Astrocyte (in vitro differentiated cells and primary cell): ENCODE measurements around the gene TP53AIP1. TPM values are rescaled to one million over a fixed set of nuclear protein-coding genes. Genes with fewer than 3 reads are reported as not detected.

Experiments used
- DNase-seq: peaks from one replicate; pipeline ENCODE4 v3.0.0-alpha.2; 2010; ENCODE audit warnings: low read depth
- FAIRE-seq: peaks from 2 replicates; lab custom pipeline; 2011; peaks lifted over from hg19 to GRCh38; lab: Jason Lieb, UNC
- H2AFZ ChIP-seq: 2 replicates; pipeline ENCODE4 v1.6.0; 2012; ENCODE audit warnings: low read depth, low read length, inconsistent platforms
- H3K27ac ChIP-seq: 2 replicates; pipeline ENCODE4 v1.5.1; 2011; ENCODE audit warnings: low read depth, low read length, inconsistent platforms
- H3K27me3 ChIP-seq: 2 replicates; pipeline ENCODE4 v1.6.0; 2011; ENCODE audit warnings: low read length, inconsistent platforms; ENCODE audit not compliant: insufficient read depth
- H3K36me3 ChIP-seq: 2 replicates; pipeline ENCODE4 v1.5.1; 2011; ENCODE audit warnings: low read length, inconsistent platforms; ENCODE audit not compliant: insufficient read depth
- H3K4me1 ChIP-seq: 2 replicates; pipeline ENCODE4 v1.5.1; 2011; ENCODE audit warnings: low read length, inconsistent platforms; ENCODE audit not compliant: insufficient read depth
- H3K4me2 ChIP-seq: 2 replicates; pipeline ENCODE4 v1.6.0; 2012; ENCODE audit warnings: low read length, inconsistent platforms
- H3K4me3 ChIP-seq: 2 replicates; pipeline ENCODE4 v1.5.1; 2011; ENCODE audit warnings: low read depth, mild to moderate bottlenecking, low read length, inconsistent platforms; ENCODE audit not compliant: insufficient read depth
- H3K79me2 ChIP-seq: 2 replicates; pipeline ENCODE4 v1.6.0; 2012; ENCODE audit warnings: mild to moderate bottlenecking, low read length, inconsistent platforms; ENCODE audit not compliant: insufficient read depth
- H3K9ac ChIP-seq: 2 replicates; pipeline ENCODE4 v1.6.0; 2012; ENCODE audit warnings: mild to moderate bottlenecking, low read length, inconsistent platforms
- H3K9me3 ChIP-seq: 2 replicates; pipeline ENCODE4 v1.5.1; 2012; ENCODE audit warnings: low read depth, mild to moderate bottlenecking, low read length, inconsistent platforms; ENCODE audit not compliant: insufficient read depth
- H4K20me1 ChIP-seq: 2 replicates; pipeline ENCODE4 v1.6.0; 2012; ENCODE audit warnings: low read length, inconsistent platforms; ENCODE audit not compliant: insufficient read depth
- H3K27ac Mint-ChIP-seq: one replicate; pipeline ENCODE4 v1.8.0; 2021; ENCODE audit warnings: mild to moderate bottlenecking, mixed read lengths; ENCODE audit not compliant: unreplicated experiment
- H3K27me3 Mint-ChIP-seq: one replicate; pipeline ENCODE4 v1.8.0; 2021; ENCODE audit warnings: low read depth, mixed read lengths; ENCODE audit not compliant: unreplicated experiment
- H3K36me3 Mint-ChIP-seq: one replicate; pipeline ENCODE4 v1.8.0; 2021; ENCODE audit warnings: low read depth, mixed read lengths; ENCODE audit not compliant: unreplicated experiment
- H3K4me1 Mint-ChIP-seq: one replicate; pipeline ENCODE4 v1.8.0; 2021; ENCODE audit warnings: low read depth, mixed read lengths; ENCODE audit not compliant: unreplicated experiment
- H3K4me3 Mint-ChIP-seq: one replicate; pipeline ENCODE4 v1.8.0; 2021; ENCODE audit warnings: mild to moderate bottlenecking, moderate library complexity, mixed read lengths; ENCODE audit not compliant: unreplicated experiment
- H3K9me3 Mint-ChIP-seq: one replicate; pipeline ENCODE4 v1.8.0; 2021; ENCODE audit warnings: mild to moderate bottlenecking, mixed read lengths; ENCODE audit not compliant: unreplicated experiment
- CTCF ChIP-seq: IDR thresholded peaks from 2 replicates; pipeline ENCODE4 v1.5.1; 2011; ENCODE audit warnings: low read depth, mild to moderate bottlenecking, inconsistent platforms, low read length, moderate library complexity; ENCODE audit not compliant: insufficient read depth
- EZH2 ChIP-seq: IDR thresholded peaks from 2 replicates; pipeline ENCODE4 v1.6.1; 2012; ENCODE audit warnings: mild to moderate bottlenecking, low read length, inconsistent platforms; ENCODE audit not compliant: insufficient read depth
- total RNA-seq: library from RNA; stranded (reverse); gene quantifications from 2 replicates; pipeline ENCODE4 v1.2.1, GENCODE V29; 2021

TP53AIP1 gene
- total RNA-seq, 1 donor from 2014 or later, result 0.20 TPM

- no peaks in the 10 kb centered on the region for H3K36me3 ChIP-seq
- peak within 1 kb of the TSS; percentile 83 for H2AFZ ChIP-seq
- peaks cover 33% of the 10 kb centered on the region for H3K27me3 ChIP-seq
- H3K4me1 ChIP-seq, result peaks cover 8% of the 10 kb centered on the region
- H3K4me3 Mint-ChIP-seq, result peak within 1 kb of the TSS; percentile 84
- H3K36me3 Mint-ChIP-seq, result no peaks in the 10 kb centered on the region
- H4K20me1 ChIP-seq, result no peaks in the 10 kb centered on the region
- H3K27ac ChIP-seq, result no peak within 1 kb of the TSS
- peaks cover 8% of the 10 kb centered on the region for H3K4me1 Mint-ChIP-seq
- H3K9ac ChIP-seq, result peak within 1 kb of the TSS; percentile 55
- H3K79me2 ChIP-seq, result no peaks in the 10 kb centered on the region
- H3K4me2 ChIP-seq, result peak within 1 kb of the TSS; percentile 92
- H3K27ac Mint-ChIP-seq, result peak within 1 kb of the TSS; percentile 31
- TF ChIP-seq CTCF, result no peak
- no peak for TF ChIP-seq EZH2
- H3K9me3 ChIP-seq, result no peaks in the 10 kb centered on the region
- no peaks in the 10 kb centered on the region for H3K9me3 Mint-ChIP-seq
- peaks cover 43% of the 10 kb centered on the region for H3K27me3 Mint-ChIP-seq
- FAIRE-seq, result no peak
- no peak for DNase-seq
- H3K4me3 ChIP-seq, result peak within 1 kb of the TSS; percentile 58
Measured at GRCh38 chr11:128890543-128891368, 51.9 kb downstream of the TP53AIP1 start, which contains the start of gene KCNJ5. Gene KCNJ5 (plus strand): TSS chr11:128891356. CDS start chr11:128911274, 19,918 bp downstream.

- Histone ChIP-seq H3K9me3 (no peaks in the 10 kb centered on the region), H3K4me2 (peak overlapping the region; percentile 92), H2AFZ (peak overlapping the region; percentile 83), H3K79me2 (no peaks in the 10 kb centered on the region), H3K4me3 (peak overlapping the region; percentile 58), H3K27me3 (peaks cover 35% of the 10 kb centered on the region), H3K4me1 (peaks cover 8% of the 10 kb centered on the region), H3K27ac (no peak overlapping the region), H3K9ac (peak overlapping the region; percentile 55), H3K36me3 (no peaks in the 10 kb centered on the region), H4K20me1 (no peaks in the 10 kb centered on the region)
- Mint-ChIP-seq H3K36me3 (no peaks in the 10 kb centered on the region), H3K4me3 (no peak overlapping the region), H3K4me1 (peaks cover 8% of the 10 kb centered on the region), H3K9me3 (no peaks in the 10 kb centered on the region), H3K27ac (no peak overlapping the region), H3K27me3 (peaks cover 46% of the 10 kb centered on the region)
- DNase-seq, result no peak
- no peak for FAIRE-seq
- TF ChIP-seq CTCF (no peak), EZH2 (no peak)
Measured at GRCh38 chr11:128890216-128890542, 52.5 kb downstream of the TP53AIP1 start.
